Stimulated activated memory B cell treated with anti-CD40 and anti-IgM and Interleukin-4, amounts not matched to agents 10 μg/mL and 1 μg/mL and 100 μg/mL, for 72 hours (primary cell): Measurements from ENCODE around the gene MEGF10.

Experiments used
- ATAC-seq: fragments of 150-1000 bp; cut with Tn5 transposase; 2 replicates; pipeline ENCODE4 v1.10.0; 2021
- H3K27ac Mint-ChIP-seq: one replicate; pipeline ENCODE4 v1.8.0; 2022; ENCODE audit warnings: mild to moderate bottlenecking, mixed read lengths
- H3K27me3 Mint-ChIP-seq: one replicate; pipeline ENCODE4 v1.8.0; 2022; ENCODE audit warnings: mixed read lengths
- H3K36me3 Mint-ChIP-seq: one replicate; pipeline ENCODE4 v1.8.0; 2022; ENCODE audit warnings: mixed read lengths
- H3K4me1 Mint-ChIP-seq: one replicate; pipeline ENCODE4 v1.8.0; 2022; ENCODE audit warnings: mixed read lengths
- H3K4me3 Mint-ChIP-seq: one replicate; pipeline ENCODE4 v1.8.0; 2022; ENCODE audit warnings: mild to moderate bottlenecking, moderate library complexity, mixed read lengths
- H3K9me3 Mint-ChIP-seq: one replicate; pipeline ENCODE4 v1.8.0; 2022; ENCODE audit warnings: mixed read lengths

The MEGF10 gene

GRCh38 chr5:127505905-127506304 lies 215.3 kb downstream of the MEGF10 start:
- ATAC-seq = no peak
- Mint-ChIP-seq H3K27ac (no peak overlapping the region), H3K4me1 (no peaks in the 10 kb centered on the region), H3K27me3 (peaks cover 9% of the 10 kb centered on the region), H3K36me3 (no peaks in the 10 kb centered on the region), H3K4me3 (no peak overlapping the region), H3K9me3 (no peaks in the 10 kb centered on the region)

DNA sequence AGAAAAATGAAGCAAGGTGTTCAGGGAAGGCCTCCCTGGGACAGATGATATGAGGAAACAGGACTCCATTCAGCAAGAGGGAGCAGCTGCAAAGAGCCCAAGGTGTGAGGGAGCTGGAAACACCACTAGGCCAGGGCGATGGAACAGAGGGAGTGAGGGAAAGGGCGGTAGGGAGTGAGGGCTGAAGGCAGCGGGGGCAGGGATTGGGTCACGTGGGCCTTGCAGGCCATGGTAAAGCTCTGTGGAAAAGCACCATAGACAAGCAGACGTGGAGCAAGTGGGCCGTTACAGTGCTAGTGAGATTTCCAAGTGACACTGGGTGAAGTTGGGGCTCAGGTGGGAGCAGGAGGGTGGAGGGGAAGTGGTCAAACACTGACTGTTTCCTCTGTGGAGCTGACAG lies 216.0 kb downstream of the MEGF10 start:
- ATAC-seq = no peak
- H3K9me3 Mint-ChIP-seq = no peaks in the 10 kb centered on the region
- no peaks in the 10 kb centered on the region for H3K36me3 Mint-ChIP-seq
- no peaks in the 10 kb centered on the region for H3K4me1 Mint-ChIP-seq
- H3K27me3 Mint-ChIP-seq = peaks cover 16% of the 10 kb centered on the region
- H3K27ac Mint-ChIP-seq = no peak overlapping the region
- no peak overlapping the region for H3K4me3 Mint-ChIP-seq

DNA sequence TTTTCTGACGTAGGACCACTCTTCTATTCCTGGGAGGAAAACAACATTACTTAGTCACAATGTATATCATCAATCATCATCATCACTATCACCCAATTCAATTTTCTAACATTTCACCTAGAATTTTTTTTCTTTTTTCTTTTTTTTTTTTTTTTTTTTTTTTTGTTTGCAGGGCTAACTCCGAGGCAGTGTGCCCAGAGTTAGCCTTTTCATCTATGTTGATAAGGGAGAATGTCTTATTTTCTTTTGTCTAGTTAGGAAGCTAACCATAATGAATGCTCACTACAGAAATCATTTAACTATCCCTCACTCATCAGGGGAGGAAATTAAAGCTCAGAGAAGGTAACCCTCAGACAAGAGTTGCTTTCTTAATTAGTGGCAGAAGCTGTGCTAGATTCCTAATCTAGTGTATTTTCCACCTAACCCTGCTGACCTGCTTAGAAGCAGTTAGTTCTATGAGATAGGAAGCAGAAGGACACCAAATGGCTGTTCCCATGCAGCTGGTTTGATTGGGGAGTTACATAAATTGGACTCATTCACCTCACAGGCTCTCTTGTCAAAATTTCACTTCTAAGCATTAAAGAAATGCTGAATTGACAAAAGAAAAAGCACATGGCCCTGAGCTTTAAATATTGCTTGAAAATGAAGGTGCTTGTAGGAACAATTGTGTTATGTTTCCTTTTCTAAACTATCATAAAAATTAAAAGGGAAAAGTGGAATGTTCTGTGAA lies 218.2 kb downstream of the MEGF10 start:
- no peaks in the 10 kb centered on the region for H3K36me3 Mint-ChIP-seq
- no peak for ATAC-seq
- H3K27ac Mint-ChIP-seq = no peak overlapping the region
- H3K9me3 Mint-ChIP-seq = no peaks in the 10 kb centered on the region
- no peaks in the 10 kb centered on the region for H3K4me1 Mint-ChIP-seq
- H3K4me3 Mint-ChIP-seq = no peak overlapping the region
- peaks cover 24% of the 10 kb centered on the region for H3K27me3 Mint-ChIP-seq
